LoVo (cell line): ENCODE measurements around the gene LRWD1.

ENCODE experiments used
- DNase-seq: peaks from one replicate; pipeline ENCODE4 v3.0.0-alpha.2; 2016; ENCODE audit warnings: low spot score

Gene LRWD1

DNA sequence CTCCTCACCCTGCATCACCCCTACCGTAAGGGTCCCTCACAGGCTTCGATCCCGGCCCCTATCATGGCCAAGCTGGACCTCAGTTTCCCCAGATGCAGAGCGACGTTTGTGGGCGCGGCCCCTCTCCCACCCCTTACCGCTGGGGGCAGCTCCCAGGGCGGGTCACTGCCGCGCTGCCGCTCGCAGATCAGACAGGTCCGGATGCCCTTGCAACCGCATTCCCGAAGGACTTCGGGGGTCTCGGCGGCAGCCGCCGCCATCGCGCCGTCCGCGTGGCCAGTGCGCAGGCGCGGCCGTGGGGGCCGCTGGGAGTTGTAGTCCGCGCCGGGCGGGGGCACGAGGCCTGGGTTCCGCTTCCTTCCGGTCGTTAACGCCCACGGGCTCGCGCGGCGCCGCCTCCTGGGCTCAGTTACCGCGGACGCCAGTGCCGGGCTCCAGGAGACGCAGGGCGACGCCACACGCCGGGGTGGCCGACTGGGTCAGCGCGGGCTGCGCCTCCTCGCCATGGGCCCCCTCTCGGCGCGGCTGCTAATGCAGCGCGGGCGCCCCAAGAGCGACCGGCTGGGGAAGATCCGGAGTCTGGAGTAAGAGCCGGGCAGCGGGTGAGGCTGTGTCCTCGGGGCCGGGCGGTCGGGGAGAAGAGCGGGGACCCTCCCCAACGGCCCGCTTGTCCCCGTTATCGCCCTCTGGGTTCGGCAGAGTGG is at the start of gene LRWD1, which contains the start of gene ALKBH4:
Gene LRWD1, plus strand, starts transcription at position 408 of the 704 bp plus-strand sequence. Its CDS starts 97 bp downstream, at position 505.
Gene ALKBH4, minus strand, starts transcription at position 287 of the 704 bp plus-strand sequence. Its CDS starts 27 bp downstream, at position 260.
- DNase-seq = peak; percentile 99

DNA sequence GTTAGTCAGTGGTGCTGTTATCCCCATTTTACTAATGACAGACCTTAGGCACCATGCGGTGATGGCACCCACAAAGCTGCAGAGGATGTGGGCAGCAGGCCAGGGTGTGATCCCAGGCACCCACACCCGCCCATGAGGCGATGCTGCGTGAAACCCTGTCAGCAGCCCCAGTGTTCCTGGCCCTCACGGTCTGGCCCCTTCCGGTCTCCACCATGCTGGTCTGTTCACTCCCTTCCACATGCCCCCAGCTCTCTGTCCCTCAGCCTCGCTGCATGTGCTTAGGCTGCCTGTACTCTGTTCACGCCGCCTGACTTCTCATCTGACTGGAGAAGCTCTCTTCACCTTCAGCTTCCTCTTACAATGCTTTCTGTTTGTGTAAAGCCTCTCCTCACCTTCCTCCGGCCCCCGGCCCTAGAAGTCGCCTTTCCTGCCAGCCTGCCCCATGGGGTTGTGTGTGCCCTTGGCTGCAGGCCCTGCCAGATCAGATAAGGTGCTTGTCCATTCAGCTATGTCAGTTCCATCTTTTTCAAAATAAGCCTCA is 49.0 kb upstream of the LRWD1 start:
- DNase-seq = no peak

DNA sequence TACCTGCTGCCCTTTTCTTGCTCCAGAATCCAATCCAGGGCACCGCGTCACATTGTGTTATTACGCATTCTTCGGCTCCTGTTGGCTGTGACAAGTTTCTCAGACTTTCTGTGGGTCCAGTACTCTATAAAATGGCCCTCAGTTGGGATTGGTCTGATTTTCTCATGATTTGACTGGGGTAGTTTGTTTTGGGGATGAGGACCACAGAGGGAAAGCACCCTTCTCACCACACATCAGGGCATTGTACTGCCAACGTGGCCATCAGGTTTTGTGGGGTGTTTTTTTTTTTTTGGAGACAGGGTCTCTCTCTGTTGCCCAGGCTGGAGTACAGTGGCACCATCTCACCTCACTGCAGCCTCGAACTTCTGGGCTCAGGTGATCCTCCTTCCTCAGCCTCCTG is 48.4 kb upstream of the LRWD1 start:
- DNase-seq = no peak

DNA sequence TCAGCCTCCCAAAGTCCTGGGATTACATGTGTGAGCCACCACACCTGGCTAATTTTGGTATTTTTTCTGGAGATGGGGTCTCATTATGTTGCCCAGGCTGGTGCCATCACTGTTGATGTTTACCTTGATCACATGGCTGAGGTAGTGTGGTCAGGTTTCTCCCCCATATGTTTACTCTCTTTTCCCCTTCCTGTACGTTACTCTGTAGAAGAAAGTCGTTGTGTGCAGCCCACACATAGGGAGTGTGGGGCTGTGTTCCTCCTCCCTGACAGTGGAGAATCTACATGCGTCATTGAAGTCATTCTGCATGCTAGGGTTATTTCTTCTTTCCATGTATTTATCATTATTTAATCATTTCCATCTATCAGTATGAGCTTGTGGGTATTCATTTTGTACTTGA is 47.7 kb upstream of the LRWD1 start:
- no peak for DNase-seq

DNA sequence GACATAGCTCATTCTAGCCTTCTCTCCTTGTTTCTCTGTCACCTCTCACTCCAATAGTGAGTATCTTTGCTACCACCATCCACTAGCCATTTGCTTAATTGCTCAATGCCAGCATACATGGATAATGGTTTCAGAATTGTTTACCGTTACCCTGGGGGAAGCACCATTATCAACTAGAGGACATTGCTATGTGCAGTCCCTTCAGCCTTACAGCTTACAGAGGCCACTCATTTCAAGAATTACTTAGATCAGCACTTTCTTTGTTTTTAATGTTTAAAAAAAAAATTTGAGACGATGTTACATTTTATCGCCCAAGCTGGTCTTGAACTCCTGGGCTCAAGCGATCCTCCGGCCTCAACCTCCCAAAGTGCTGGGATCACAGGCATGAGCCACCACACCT is 46.2 kb upstream of the LRWD1 start:
- DNase-seq = no peak

DNA sequence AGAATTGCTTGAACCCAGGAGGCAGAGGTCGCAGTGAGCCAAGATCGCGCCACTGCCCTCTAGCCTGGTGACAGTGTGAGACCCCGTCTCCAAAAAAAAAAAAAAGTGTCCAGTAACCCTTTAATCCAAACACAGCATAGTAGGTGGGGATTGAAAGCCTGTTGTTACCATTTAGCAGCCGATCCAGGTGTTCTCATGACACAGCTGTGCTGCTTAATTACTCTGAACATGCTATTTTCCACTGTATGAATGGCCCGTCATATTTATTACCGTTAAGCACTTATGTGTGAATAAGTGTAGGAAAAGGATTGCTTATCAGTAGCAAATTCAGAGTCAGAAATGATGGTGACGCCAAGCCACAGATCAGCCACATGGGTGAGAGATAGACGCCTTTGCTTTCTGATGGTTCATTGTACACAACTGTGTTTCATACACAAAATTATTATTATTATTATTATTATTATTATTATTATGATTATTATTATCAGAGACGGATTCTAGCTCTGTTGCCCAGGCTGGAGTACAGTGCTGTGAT is 43.0 kb upstream of the LRWD1 start:
- no peak for DNase-seq

GRCh38 chr7:102424129-102424551 is 40.6 kb upstream of the LRWD1 start:
- no peak for DNase-seq

DNA sequence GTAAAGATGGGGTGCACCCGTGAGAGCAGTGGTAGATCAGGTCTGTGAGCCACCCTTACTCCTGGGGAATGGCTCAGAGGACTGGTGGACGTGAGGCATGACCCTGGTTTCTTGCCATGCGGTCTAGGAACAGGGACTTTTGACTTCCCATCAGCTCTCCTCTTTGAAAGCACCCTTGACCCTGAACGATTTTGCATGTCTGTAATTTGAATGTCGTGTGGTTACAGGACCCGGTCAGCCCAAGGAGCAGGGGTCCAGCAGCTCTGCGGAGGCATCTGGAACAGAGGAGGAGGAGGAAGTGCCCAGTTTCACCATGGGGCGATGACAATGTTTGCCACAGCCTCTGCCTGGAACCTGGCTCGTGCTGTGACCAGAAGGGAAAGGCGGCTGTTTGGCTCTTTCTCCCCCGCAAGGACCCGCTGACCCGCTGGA is 40.0 kb upstream of the LRWD1 start:
- DNase-seq = no peak

- no peak for DNase-seq
Measured at GRCh38 chr7:102425639-102426267, 39.0 kb upstream of the LRWD1 start.

DNA sequence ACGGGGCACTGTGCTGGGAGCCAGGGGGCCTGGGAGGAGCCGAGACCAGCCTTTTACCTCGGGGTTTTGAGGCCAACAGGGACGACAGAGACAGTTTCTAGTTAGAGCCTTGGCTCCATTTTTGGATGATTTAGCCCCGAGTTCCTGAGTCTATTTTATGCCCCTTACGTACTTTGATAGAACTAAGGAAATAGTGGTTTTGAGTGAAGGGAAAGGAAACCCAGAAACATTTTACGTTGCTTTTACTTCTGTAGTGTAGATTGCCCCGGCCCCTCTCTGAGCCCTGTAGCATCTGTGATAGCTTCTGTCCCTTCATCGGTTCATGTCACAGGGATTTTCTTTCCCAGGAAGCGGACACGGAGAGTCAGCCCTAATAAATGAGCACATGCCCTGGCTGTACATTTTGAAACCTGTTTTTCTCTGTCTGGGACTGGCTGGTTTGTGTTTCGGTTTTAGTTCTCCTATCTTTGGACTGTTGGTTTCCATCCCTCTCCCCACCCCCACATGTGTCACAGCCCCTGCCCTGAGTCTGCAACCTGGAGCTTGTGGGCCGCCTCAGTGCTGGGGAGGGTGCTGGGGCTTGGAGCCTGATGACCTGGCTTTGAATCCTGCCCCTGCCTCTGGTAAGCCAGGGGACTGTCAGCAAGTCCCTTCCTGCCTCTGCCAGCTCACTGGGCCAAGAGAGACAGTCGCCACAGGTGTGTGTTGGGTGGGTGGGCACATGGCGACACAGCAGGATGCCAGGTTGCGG is 38.3 kb upstream of the LRWD1 start:
- no peak for DNase-seq

- DNase-seq = no peak
Measured at GRCh38 chr7:102427019-102427405, 37.8 kb upstream of the LRWD1 start.

- no peak for DNase-seq
Measured at GRCh38 chr7:102429141-102429899, 35.5 kb upstream of the LRWD1 start.

DNA sequence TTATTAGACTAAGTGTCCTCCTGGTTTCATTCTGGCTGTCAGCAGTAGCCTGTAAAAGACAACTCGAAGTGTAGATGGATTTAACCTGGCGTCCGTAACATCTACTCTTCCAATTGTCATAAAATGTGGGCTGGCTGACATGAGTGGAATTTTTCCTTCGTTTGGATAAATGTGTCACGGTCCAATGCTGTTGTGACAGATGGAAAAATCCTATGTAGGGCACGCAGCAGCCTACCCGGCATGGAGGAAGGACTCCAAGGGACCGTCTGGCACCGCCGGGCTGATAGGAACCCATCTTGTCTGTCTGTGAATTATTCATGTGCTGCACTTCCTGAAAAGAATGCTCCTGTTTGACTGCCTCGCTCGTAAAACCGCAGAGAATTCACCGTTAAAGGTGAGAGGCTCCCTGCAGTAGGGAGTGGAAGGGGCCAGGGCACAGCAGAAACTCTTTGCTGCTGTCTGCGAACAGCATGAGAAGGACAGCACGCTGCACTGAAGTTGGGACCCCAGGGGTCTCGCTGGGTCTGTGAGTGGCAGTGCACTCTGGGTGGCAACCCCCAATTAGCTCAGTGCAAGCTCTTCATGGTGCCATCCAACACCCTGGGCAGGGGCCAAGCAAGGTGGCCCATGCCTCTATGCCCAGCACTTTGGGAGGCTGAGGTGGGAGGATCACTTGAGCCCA is 33.0 kb upstream of the LRWD1 start:
- peak; percentile 41 for DNase-seq

GRCh38 chr7:102432442-102433218 is 32.2 kb upstream of the LRWD1 start:
- DNase-seq = no peak

- DNase-seq = peak; percentile 79
Measured at GRCh38 chr7:102433219-102434038, 31.4 kb upstream of the LRWD1 start, which contains the start of gene ORAI2. Gene ORAI2, plus strand, starts transcription at chr7:102433575. Its CDS starts 5,382 bp downstream, at chr7:102438957.

DNA sequence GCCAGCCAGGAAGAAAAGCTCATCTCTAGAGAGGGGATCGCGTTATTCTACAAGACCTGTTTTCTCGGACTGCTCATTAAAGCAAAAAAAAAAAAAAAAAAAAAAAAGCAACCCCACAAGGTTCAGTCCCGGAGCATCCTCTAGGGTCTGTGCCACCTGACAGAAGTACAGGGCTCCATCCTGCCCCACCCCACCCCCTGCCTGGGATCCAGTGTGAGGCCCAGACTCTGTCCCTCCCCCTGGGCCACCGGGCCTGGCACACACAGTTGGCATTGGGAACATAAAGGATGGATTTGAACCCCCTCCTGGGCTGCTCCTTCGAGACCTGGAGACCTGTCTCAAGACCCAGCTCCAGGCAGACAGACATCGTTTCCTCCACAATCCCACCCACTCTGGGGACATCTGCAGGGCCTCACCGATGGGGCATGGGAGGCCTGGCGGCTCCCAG is 30.7 kb upstream of the LRWD1 start:
- no peak for DNase-seq

DNA sequence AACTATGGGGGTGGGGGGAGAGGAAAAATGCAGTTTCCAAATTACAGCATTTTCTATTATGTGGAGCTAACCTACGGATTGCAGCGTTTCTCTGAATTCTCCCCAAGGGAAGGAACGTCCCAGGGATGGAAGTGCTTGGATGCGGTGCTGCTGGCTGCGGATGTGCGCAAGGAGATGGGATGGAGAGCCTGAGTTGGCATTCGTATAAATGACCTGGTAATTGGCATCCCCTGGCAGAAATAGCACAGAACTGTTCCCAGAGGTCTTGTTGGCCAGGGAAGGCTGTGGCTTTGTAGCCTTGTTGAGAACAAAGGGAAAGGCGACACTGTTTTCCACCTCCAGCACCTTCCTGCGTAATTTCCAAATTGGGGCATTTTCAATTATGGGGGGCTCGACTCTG is 28.7 kb upstream of the LRWD1 start:
- no peak for DNase-seq

GRCh38 chr7:102439963-102440795 is 24.6 kb upstream of the LRWD1 start:
- DNase-seq = peak; percentile 64
